IMR-90 (cell line): ENCODE results near the gene PLA2G12A.

ENCODE experiments used
- CEBPB ChIP-seq: IDR thresholded peaks from 2 replicates; pipeline ENCODE4 v1.6.1; 2012; ENCODE audit warnings: low read depth, low read length, improper control_type of control experiment
- CHD1 ChIP-seq: IDR thresholded peaks from 2 replicates; pipeline ENCODE4 v1.6.1; 2012; ENCODE audit warnings: low read depth, low read length, improper control_type of control experiment
- CTCF ChIP-seq: conservative IDR thresholded peaks from 2 replicates; pipeline ENCODE4 v1.5.1; 2012; ENCODE audit warnings: mild to moderate bottlenecking, low read depth, low read length, improper control_type of control experiment
- ELK1 ChIP-seq: fragments of 150-350 bp; IDR thresholded peaks from 2 replicates; pipeline ENCODE4 v1.6.1; 2016; ENCODE audit warnings: low read depth, mild to moderate bottlenecking, low read length, moderate library complexity, borderline replicate concordance
- MAFK ChIP-seq: IDR thresholded peaks from 2 replicates; pipeline ENCODE4 v1.6.1; 2012; ENCODE audit warnings: low read depth, low read length, improper control_type of control experiment
- MXI1 ChIP-seq: IDR thresholded peaks from 2 replicates; pipeline ENCODE4 v1.6.1; 2012; ENCODE audit warnings: low read depth, mild to moderate bottlenecking, low read length, moderate library complexity, borderline replicate concordance
- NFE2L2 ChIP-seq: fragments of 150-350 bp; IDR thresholded peaks from 2 replicates; pipeline ENCODE4 v1.6.1; 2016; ENCODE audit warnings: low read depth, mild to moderate bottlenecking, low read length
- POLR2A ChIP-seq: IDR thresholded peaks from 2 replicates; pipeline ENCODE4 v1.6.1; 2012; ENCODE audit warnings: mild to moderate bottlenecking, low read depth, low read length
- RAD21 ChIP-seq: IDR thresholded peaks from 2 replicates; pipeline ENCODE4 v1.6.1; 2012; ENCODE audit warnings: low read length, improper control_type of control experiment
- RCOR1 ChIP-seq: IDR thresholded peaks from 2 replicates; pipeline ENCODE4 v1.6.1; 2012; ENCODE audit warnings: mild to moderate bottlenecking, low read length, improper control_type of control experiment; ENCODE audit not compliant: insufficient replicate concordance
- RFX5 ChIP-seq: IDR thresholded peaks from 2 replicates; pipeline ENCODE4 v1.8.0; 2012; ENCODE audit warnings: low read depth, mild to moderate bottlenecking, low read length, moderate library complexity
- SMC3 ChIP-seq: fragments of 150-350 bp; IDR thresholded peaks from 2 replicates; pipeline ENCODE4 v1.6.1; 2016; ENCODE audit warnings: low read depth, mild to moderate bottlenecking, antibody characterized with exemption, low read length, moderate library complexity

DNA sequence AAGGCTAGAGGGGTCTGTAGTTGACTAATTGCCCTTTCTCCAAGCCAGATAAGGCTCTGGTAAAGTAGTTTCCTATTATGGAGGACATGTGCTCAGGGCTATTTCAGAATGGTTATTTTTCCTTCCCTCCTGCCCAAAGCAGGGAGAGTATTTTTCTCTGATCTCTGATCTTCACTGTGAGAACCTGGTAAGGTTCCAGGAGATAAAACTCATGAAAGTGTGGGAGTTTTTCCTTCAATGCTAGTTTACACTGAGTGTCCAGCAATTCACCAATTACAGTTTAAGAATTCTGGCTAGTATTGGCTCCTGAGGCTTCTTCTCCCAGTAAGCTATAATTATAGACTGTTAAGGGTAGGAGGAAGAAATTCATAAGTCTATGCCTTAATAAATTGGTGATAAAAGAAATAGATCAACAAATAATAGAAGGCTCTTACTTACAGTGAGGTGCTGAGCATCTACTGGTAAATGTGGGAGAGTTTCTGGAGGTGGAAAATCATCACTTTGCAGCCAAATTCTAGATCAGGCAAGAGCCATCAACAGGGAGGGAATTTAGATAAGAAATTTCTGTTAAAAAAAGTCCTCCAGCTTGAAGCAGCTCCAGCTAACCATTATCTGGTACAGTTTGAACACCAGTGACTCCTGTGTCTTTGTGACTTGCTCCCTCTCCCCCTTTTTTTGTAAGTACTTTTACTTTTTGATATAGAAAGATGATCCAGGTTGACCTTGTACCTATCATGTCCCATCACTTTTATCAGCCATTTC is 57.5 kb downstream of the PLA2G12A start:
- TF ChIP-seq POLR2A = no peak
- no peak for TF ChIP-seq CHD1
- TF ChIP-seq CTCF = no peak
- TF ChIP-seq ELK1 = no peak
- no peak for TF ChIP-seq RFX5
- TF ChIP-seq RAD21 = no peak
- TF ChIP-seq NFE2L2 = no peak
- no peak for TF ChIP-seq MXI1
- no peak for TF ChIP-seq CEBPB
- TF ChIP-seq SMC3 = no peak
- no peak for TF ChIP-seq RCOR1
- TF ChIP-seq MAFK = no peak
